ENCODE data around the gene ECI2.

The ECI2 gene

GRCh38 chr6:4134841-4135664, at the start of gene ECI2:
ECI2 (minus strand) TSS chr6:4135575; CDS start chr6:4135560, 15 bp downstream.
- DNase-seq (ENCODE audit: low read depth), result peak; percentile 46
- H3K4me3 ChIP-seq (ENCODE audit: low read length), result peak within 1 kb of the TSS; percentile 63
- no peak for TF ChIP-seq CTCF (IDR thresholded peaks at IDR 0.05; ENCODE audit: insufficient read depth, low read depth, low read length, missing control alignments)

GRCh38 chr6:4180652-4181255, 45.4 kb upstream of the ECI2 start:
- H3K4me3 ChIP-seq (ENCODE audit: low read length), result no peak overlapping the region
- no peak for TF ChIP-seq CTCF (IDR thresholded peaks at IDR 0.05; ENCODE audit: insufficient read depth, low read depth, low read length, missing control alignments)
- DNase-seq (ENCODE audit: low read depth), result peak; percentile 21

- TF ChIP-seq CTCF (IDR thresholded peaks at IDR 0.05; ENCODE audit: insufficient read depth, low read depth, low read length, missing control alignments), result no peak
- no peak overlapping the region for H3K4me3 ChIP-seq (ENCODE audit: low read length)
- DNase-seq (ENCODE audit: low read depth), result no peak
Measured at GRCh38 chr6:4179960-4180651, 44.7 kb upstream of the ECI2 start.

- TF ChIP-seq CTCF (IDR thresholded peaks at IDR 0.05; ENCODE audit: insufficient read depth, low read depth, low read length, missing control alignments), result no peak
- no peak for DNase-seq (ENCODE audit: low read depth)
- H3K4me3 ChIP-seq (ENCODE audit: low read length), result no peak overlapping the region
Measured at GRCh38 chr6:4178737-4179333, 43.5 kb upstream of the ECI2 start.

GRCh38 chr6:4176907-4177306, 41.5 kb upstream of the ECI2 start:
- no peak for TF ChIP-seq CTCF (IDR thresholded peaks at IDR 0.05; ENCODE audit: insufficient read depth, low read depth, low read length, missing control alignments)
- no peak for DNase-seq (ENCODE audit: low read depth)
- no peak overlapping the region for H3K4me3 ChIP-seq (ENCODE audit: low read length)

GRCh38 chr6:4174042-4174441, 38.7 kb upstream of the ECI2 start:
- no peak for TF ChIP-seq CTCF (IDR thresholded peaks at IDR 0.05; ENCODE audit: insufficient read depth, low read depth, low read length, missing control alignments)

More at GRCh38 chr6:4174042-4174441, 38.7 kb upstream of the ECI2 start:
- no peak overlapping the region for H3K4me3 ChIP-seq (ENCODE audit: low read length)
- no peak for DNase-seq (ENCODE audit: low read depth)

All from epithelial cell of esophagus (primary cell).